Measurements from ENCODE around the gene GNG5. TPM values are rescaled to one million over a fixed set of nuclear protein-coding genes. Genes with fewer than 3 reads are reported as not detected.

GNG5 gene
- total and polyA plus RNA-seq, 2 experiments from 2014 or later, result 71.5 to 674 TPM

DNA sequence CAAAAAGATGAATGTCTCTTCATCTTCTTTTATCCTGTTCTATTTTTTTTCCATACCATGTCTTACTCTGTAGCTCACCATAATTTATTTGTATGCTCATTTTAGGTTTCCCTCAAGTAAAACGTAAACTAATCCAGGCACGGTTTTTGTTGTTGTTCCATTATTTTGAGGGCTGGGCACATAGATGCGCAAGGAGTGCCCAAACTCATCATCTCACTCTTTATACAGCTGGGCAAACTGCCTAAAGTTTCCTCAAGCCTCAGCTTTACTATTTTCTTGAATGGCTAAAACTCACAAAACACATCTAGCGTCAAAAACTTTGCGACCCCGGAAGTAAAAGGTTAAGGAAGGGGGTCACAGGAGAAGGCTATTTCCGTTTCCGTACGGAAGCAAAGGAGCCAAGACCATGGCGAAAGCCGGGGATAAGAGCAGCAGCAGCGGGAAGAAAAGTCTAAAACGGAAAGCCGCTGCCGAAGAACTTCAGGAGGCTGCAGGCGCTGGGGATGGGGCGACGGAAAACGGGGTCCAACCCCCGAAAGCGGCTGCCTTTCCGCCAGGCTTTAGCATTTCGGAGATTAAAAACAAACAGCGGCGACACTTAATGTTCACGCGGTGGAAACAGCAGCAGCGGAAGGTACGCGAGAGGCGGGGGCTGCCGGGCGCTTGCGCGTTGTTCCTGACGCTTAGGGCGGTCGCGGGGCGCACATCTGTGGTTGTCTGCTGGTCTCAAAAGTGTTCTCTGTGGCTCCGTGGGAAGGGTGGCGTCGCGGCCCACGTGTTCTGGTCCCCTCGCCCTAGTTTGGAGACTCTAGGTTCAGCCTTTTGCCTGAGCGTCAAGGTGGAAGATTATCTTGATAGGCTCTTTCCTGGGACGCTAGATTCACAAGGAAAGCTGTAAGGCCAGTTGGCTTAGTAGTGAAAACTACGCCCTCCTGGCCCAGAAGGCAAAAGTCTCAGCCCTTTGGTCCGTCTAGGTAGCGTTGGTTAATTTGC lies 27.2 kb downstream of the GNG5 start, which contains the start of gene RPF1:
RPF1 (plus strand) TSS at position 391 of the 993 bp plus-strand sequence; CDS start at position 407, 16 bp downstream.
- Mint-ChIP-seq H3K9me3 (peaks cover 19% of the 10 kb centered on the region), H3K27ac (peak within 1 kb of the TSS; percentile 98), H3K36me3 (ENCODE audit: low read depth) (peaks cover 28% of the 10 kb centered on the region), H3K4me1 (peaks cover 6% of the 10 kb centered on the region), H3K27me3 (ENCODE audit: insufficient read depth, low read depth, poor library complexity) (peaks cover 24% of the 10 kb centered on the region), H3K4me3 (peak within 1 kb of the TSS; percentile 94)
- H3F3A ChIP-seq (replicated peaks; ENCODE audit: low read depth), result no peaks in the 10 kb centered on the region
- peak within 1 kb of the TSS; percentile 92 for H2AFZ ChIP-seq
- H3K4me1 ChIP-seq (ENCODE audit: insufficient read depth), result peaks cover 9% of the 10 kb centered on the region
- DNase-seq (ENCODE audit: low spot score) (peak; percentile 88), ATAC-seq (peak; percentile 98)
- peaks cover 45% of the 10 kb centered on the region for H3K27me3 ChIP-seq (ENCODE audit: insufficient read depth)
- peak within 1 kb of the TSS; percentile 88 for H3K4me2 ChIP-seq
- peak within 1 kb of the TSS; percentile 61 for H3K4me3 ChIP-seq
- TF ChIP-seq POLR2AphosphoS5 (IDR thresholded peaks at IDR 0.05; ENCODE audit: low read depth), result peak; percentile 89
- peak; percentile 61; the same call in 1 of the 2 replicates for TF ChIP-seq CREB1 (CRISPR knock-in tag; IDR thresholded peaks at IDR 0.05; ENCODE audit: low read depth)
- TF ChIP-seq, protein P1, sequence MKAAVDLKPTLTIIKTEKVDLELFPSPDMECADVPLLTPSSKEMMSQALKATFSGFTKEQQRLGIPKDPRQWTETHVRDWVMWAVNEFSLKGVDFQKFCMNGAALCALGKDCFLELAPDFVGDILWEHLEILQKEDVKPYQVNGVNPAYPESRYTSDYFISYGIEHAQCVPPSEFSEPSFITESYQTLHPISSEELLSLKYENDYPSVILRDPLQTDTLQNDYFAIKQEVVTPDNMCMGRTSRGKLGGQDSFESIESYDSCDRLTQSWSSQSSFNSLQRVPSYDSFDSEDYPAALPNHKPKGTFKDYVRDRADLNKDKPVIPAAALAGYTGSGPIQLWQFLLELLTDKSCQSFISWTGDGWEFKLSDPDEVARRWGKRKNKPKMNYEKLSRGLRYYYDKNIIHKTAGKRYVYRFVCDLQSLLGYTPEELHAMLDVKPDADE (IDR thresholded peaks at IDR 0.05), result peak; percentile 86
- TF ChIP-seq EZH2phosphoT487 (IDR thresholded peaks at IDR 0.05; ENCODE audit: unreplicated experiment), result no peak
- peak; percentile 99 for TF ChIP-seq ZNF114 (CRISPR knock-in tag; IDR thresholded peaks at IDR 0.05)
- TF ChIP-seq, protein P2, sequence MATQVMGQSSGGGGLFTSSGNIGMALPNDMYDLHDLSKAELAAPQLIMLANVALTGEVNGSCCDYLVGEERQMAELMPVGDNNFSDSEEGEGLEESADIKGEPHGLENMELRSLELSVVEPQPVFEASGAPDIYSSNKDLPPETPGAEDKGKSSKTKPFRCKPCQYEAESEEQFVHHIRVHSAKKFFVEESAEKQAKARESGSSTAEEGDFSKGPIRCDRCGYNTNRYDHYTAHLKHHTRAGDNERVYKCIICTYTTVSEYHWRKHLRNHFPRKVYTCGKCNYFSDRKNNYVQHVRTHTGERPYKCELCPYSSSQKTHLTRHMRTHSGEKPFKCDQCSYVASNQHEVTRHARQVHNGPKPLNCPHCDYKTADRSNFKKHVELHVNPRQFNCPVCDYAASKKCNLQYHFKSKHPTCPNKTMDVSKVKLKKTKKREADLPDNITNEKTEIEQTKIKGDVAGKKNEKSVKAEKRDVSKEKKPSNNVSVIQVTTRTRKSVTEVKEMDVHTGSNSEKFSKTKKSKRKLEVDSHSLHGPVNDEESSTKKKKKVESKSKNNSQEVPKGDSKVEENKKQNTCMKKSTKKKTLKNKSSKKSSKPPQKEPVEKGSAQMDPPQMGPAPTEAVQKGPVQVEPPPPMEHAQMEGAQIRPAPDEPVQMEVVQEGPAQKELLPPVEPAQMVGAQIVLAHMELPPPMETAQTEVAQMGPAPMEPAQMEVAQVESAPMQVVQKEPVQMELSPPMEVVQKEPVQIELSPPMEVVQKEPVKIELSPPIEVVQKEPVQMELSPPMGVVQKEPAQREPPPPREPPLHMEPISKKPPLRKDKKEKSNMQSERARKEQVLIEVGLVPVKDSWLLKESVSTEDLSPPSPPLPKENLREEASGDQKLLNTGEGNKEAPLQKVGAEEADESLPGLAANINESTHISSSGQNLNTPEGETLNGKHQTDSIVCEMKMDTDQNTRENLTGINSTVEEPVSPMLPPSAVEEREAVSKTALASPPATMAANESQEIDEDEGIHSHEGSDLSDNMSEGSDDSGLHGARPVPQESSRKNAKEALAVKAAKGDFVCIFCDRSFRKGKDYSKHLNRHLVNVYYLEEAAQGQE (IDR thresholded peaks at IDR 0.05; ENCODE audit: unreplicated experiment), result no peak
- peak; percentile 99 for TF ChIP-seq NANOG (IDR thresholded peaks at IDR 0.05; ENCODE audit: borderline replicate concordance)
- TF ChIP-seq, protein P3, sequence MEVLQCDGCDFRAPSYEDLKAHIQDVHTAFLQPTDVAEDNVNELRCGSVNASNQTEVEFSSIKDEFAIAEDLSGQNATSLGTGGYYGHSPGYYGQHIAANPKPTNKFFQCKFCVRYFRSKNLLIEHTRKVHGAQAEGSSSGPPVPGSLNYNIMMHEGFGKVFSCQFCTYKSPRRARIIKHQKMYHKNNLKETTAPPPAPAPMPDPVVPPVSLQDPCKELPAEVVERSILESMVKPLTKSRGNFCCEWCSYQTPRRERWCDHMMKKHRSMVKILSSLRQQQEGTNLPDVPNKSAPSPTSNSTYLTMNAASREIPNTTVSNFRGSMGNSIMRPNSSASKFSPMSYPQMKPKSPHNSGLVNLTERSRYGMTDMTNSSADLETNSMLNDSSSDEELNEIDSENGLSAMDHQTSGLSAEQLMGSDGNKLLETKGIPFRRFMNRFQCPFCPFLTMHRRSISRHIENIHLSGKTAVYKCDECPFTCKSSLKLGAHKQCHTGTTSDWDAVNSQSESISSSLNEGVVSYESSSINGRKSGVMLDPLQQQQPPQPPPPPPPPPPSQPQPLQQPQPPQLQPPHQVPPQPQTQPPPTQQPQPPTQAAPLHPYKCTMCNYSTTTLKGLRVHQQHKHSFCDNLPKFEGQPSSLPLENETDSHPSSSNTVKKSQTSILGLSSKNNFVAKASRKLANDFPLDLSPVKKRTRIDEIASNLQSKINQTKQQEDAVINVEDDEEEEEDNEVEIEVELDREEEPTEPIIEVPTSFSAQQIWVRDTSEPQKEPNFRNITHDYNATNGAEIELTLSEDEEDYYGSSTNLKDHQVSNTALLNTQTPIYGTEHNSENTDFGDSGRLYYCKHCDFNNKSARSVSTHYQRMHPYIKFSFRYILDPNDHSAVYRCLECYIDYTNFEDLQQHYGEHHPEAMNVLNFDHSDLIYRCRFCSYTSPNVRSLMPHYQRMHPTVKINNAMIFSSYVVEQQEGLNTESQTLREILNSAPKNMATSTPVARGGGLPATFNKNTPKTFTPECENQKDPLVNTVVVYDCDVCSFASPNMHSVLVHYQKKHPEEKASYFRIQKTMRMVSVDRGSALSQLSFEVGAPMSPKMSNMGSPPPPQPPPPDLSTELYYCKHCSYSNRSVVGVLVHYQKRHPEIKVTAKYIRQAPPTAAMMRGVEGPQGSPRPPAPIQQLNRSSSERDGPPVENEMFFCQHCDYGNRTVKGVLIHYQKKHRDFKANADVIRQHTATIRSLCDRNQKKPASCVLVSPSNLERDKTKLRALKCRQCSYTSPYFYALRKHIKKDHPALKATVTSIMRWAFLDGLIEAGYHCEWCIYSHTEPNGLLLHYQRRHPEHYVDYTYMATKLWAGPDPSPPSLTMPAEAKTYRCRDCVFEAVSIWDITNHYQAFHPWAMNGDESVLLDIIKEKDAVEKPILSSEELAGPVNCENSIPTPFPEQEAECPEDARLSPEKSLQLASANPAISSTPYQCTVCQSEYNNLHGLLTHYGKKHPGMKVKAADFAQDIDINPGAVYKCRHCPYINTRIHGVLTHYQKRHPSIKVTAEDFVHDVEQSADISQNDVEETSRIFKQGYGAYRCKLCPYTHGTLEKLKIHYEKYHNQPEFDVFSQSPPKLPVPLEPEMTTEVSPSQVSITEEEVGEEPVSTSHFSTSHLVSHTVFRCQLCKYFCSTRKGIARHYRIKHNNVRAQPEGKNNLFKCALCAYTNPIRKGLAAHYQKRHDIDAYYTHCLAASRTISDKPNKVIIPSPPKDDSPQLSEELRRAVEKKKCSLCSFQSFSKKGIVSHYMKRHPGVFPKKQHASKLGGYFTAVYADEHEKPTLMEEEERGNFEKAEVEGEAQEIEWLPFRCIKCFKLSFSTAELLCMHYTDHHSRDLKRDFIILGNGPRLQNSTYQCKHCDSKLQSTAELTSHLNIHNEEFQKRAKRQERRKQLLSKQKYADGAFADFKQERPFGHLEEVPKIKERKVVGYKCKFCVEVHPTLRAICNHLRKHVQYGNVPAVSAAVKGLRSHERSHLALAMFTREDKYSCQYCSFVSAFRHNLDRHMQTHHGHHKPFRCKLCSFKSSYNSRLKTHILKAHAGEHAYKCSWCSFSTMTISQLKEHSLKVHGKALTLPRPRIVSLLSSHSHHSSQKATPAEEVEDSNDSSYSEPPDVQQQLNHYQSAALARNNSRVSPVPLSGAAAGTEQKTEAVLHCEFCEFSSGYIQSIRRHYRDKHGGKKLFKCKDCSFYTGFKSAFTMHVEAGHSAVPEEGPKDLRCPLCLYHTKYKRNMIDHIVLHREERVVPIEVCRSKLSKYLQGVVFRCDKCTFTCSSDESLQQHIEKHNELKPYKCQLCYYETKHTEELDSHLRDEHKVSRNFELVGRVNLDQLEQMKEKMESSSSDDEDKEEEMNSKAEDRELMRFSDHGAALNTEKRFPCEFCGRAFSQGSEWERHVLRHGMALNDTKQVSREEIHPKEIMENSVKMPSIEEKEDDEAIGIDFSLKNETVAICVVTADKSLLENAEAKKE (CRISPR knock-in tag; IDR thresholded peaks at IDR 0.05), result 0 out of 2 replicates have a peak, but pooled peaks have one; percentile 40
- TF ChIP-seq ZNF331 (CRISPR knock-in tag; IDR thresholded peaks at IDR 0.05; ENCODE audit: low read depth), result peak; percentile 46; the same call in 1 of the 2 replicates
- H3K27ac ChIP-seq (ENCODE audit: low read depth), result peak within 1 kb of the TSS; percentile 58
- H3K79me2 ChIP-seq (replicated peaks; ENCODE audit: insufficient read depth), result peaks cover 45% of the 10 kb centered on the region
- H3K36me3 ChIP-seq (ENCODE audit: insufficient read depth), result peaks cover 9% of the 10 kb centered on the region; the same call in 1 of the 2 replicates
- peaks cover 6% of the 10 kb centered on the region; the same call in 1 of the 2 replicates for H4K20me1 ChIP-seq (replicated peaks; ENCODE audit: insufficient read depth)
- peaks cover 13% of the 10 kb centered on the region for H3K9me2 ChIP-seq (ENCODE audit: insufficient read depth)

All from GM23338 (cell line).